Uterus (tissue), 2 donors: ENCODE measurements around the gene SMG5.

ENCODE experiments used
- CTCF ChIP-seq, 4 experiments: fragments of 200-600 bp in 2 of 4; fragments of 450-650 bp in 2 of 4; sonication (generic) in 2 of 4; IDR thresholded peaks; one replicate each; pipeline ENCODE4 v1.5.1; 2016 to 2019; ENCODE audit warnings: antibody characterized with exemption in 4 of 4, mild to moderate bottlenecking in 2 of 4, moderate library complexity in 1 of 4
- POLR2A ChIP-seq, 2 donors: fragments of 450-650 bp; IDR thresholded peaks; one replicate each; pipeline ENCODE4 v1.6.1; 2016; ENCODE audit warnings: antibody characterized with exemption in 2 of 2, mild to moderate bottlenecking in 1 of 2, moderate library complexity in 1 of 2

GRCh38 chr1:156310962-156311361 is 28.3 kb upstream of the SMG5 start:
- no peak for TF ChIP-seq CTCF (IDR thresholded peaks at IDR 0.05)
- no peak for TF ChIP-seq POLR2A (IDR thresholded peaks at IDR 0.05)
